Globus pallidus (tissue), 1 donor: Measurements from ENCODE around the gene BTBD8.
A peak's percentile ranks its signal among the peaks of the same experiment; 100 is the strongest.

Experiments used
- DNase-seq: peaks from one replicate; pipeline ENCODE4 v3.0.0-alpha.2; 2015; ENCODE audit warnings: low spot score

Gene BTBD8

GRCh38 chr1:92094090-92094489 is 13.9 kb downstream of the BTBD8 start:
- no peak for DNase-seq

- no peak for DNase-seq
Measured at GRCh38 chr1:92094595-92094994, 14.4 kb downstream of the BTBD8 start.

- no peak for DNase-seq
Measured at GRCh38 chr1:92095874-92096273, 15.7 kb downstream of the BTBD8 start.

- no peak for DNase-seq
Measured at GRCh38 chr1:92096317-92096716, 16.2 kb downstream of the BTBD8 start.

- DNase-seq, result no peak
Measured at GRCh38 chr1:92105546-92106081, 25.5 kb downstream of the BTBD8 start.

GRCh38 chr1:92108631-92109030 is 28.5 kb downstream of the BTBD8 start:
- no peak for DNase-seq

GRCh38 chr1:92117526-92117925 is 37.4 kb downstream of the BTBD8 start:
- no peak for DNase-seq

- DNase-seq, result no peak
Measured at GRCh38 chr1:92118826-92119225, 38.7 kb downstream of the BTBD8 start.

- DNase-seq, result no peak
Measured at GRCh38 chr1:92123868-92124267, 43.7 kb downstream of the BTBD8 start.

- DNase-seq, result no peak
Measured at GRCh38 chr1:92125204-92125603, 45.1 kb downstream of the BTBD8 start.

GRCh38 chr1:92126088-92126487 is 45.9 kb downstream of the BTBD8 start:
- DNase-seq, result no peak

GRCh38 chr1:92134331-92134730 is 54.2 kb downstream of the BTBD8 start:
- DNase-seq, result no peak

- DNase-seq, result no peak
Measured at GRCh38 chr1:92136341-92136740, 56.2 kb downstream of the BTBD8 start.

- no peak for DNase-seq
Measured at GRCh38 chr1:92154934-92155333, 74.8 kb downstream of the BTBD8 start.

- DNase-seq, result no peak
Measured at GRCh38 chr1:92159593-92159992, 79.4 kb downstream of the BTBD8 start.

GRCh38 chr1:92165389-92165788 is 85.2 kb downstream of the BTBD8 start:
- DNase-seq, result no peak

GRCh38 chr1:92167151-92167550 is 87.0 kb downstream of the BTBD8 start:
- no peak for DNase-seq

GRCh38 chr1:92168657-92169056 is 88.5 kb downstream of the BTBD8 start:
- DNase-seq, result peak; percentile 7

GRCh38 chr1:92169214-92170005 is 89.3 kb downstream of the BTBD8 start:
- DNase-seq, result no peak

GRCh38 chr1:92184632-92185031 is 104.5 kb downstream of the BTBD8 start:
- no peak for DNase-seq

- DNase-seq, result no peak
Measured at GRCh38 chr1:92186081-92186480, 105.9 kb downstream of the BTBD8 start.

- no peak for DNase-seq
Measured at GRCh38 chr1:92188436-92189255, 108.5 kb downstream of the BTBD8 start.

- no peak for DNase-seq
Measured at GRCh38 chr1:92191726-92192125, 111.6 kb downstream of the BTBD8 start.
